HEK293T (cell line): Measurements from ENCODE around the gene CRIM1.

ENCODE experiments used
- CTCF ChIA-PET: fragments of 350-600 bp; formaldehyde crosslinking; extraction: SDS; loops from one replicate; lab custom pipeline; 2021; ENCODE audit warnings: antibody characterized with exemption, inconsistent platforms; lab: Yijun Ruan, JAX
- POLR2A ChIA-PET: fragments of 350-600 bp; formaldehyde crosslinking; extraction: SDS; loops from one replicate; lab custom pipeline; 2020; ENCODE audit warnings: antibody characterized with exemption, inconsistent platforms; lab: Yijun Ruan, JAX
- DNase-seq: peaks from one replicate; pipeline ENCODE4 v3.0.0; 2012; ENCODE audit warnings: mixed read lengths; ENCODE audit errors: extremely low spot score
- ARNT ChIP-seq: fragments of 450-650 bp; IDR thresholded peaks from 2 replicates; pipeline ENCODE4 v1.6.1; 2017; ENCODE audit warnings: mild to moderate bottlenecking
- BHLHE40 ChIP-seq: fragments of 450-650 bp; IDR thresholded peaks from 2 replicates; pipeline ENCODE4 v1.6.1; 2016; ENCODE audit warnings: mild to moderate bottlenecking, moderate library complexity, borderline replicate concordance
- CTBP1 ChIP-seq: fragments of 450-650 bp; IDR thresholded peaks from 2 replicates; pipeline ENCODE4 v1.6.1; 2016; ENCODE audit warnings: borderline replicate concordance
- ELF4 ChIP-seq: fragments of 450-650 bp; IDR thresholded peaks from 2 replicates; pipeline ENCODE4 v1.6.1; 2017; ENCODE audit warnings: antibody characterized with exemption
- FOXA1 ChIP-seq: fragments of 450-650 bp; IDR thresholded peaks from 2 replicates; pipeline ENCODE4 v1.6.1; 2016; ENCODE audit warnings: mild to moderate bottlenecking
- FOXK2 ChIP-seq: fragments of 450-650 bp; IDR thresholded peaks from 2 replicates; pipeline ENCODE4 v1.6.1; 2016; ENCODE audit warnings: mild to moderate bottlenecking
- FOXM1 ChIP-seq: fragments of 450-650 bp; IDR thresholded peaks from 2 replicates; pipeline ENCODE4 v1.6.1; 2017; ENCODE audit warnings: mild to moderate bottlenecking, borderline replicate concordance
- HDGF ChIP-seq: fragments of 450-650 bp; IDR thresholded peaks from 2 replicates; pipeline ENCODE4 v1.6.1; 2017; ENCODE audit warnings: antibody characterized with exemption, borderline replicate concordance
- L3MBTL2 ChIP-seq: fragments of 450-650 bp; conservative IDR thresholded peaks from 2 replicates; pipeline ENCODE4 v1.6.1; 2016; ENCODE audit warnings: mild to moderate bottlenecking
- LEF1 ChIP-seq: fragments of 450-650 bp; IDR thresholded peaks from 2 replicates; pipeline ENCODE4 v1.6.1; 2017; ENCODE audit warnings: mild to moderate bottlenecking, borderline replicate concordance
- NFRKB ChIP-seq: fragments of 450-650 bp; IDR thresholded peaks from 2 replicates; pipeline ENCODE4 v1.6.1; 2016; ENCODE audit warnings: mild to moderate bottlenecking, moderate library complexity
- SP1 ChIP-seq: fragments of 450-650 bp; IDR thresholded peaks from 2 replicates; pipeline ENCODE4 v1.6.1; 2017
- SUZ12 ChIP-seq: fragments of 450-650 bp; IDR thresholded peaks from 2 replicates; pipeline ENCODE4 v1.6.1; 2016; ENCODE audit warnings: mild to moderate bottlenecking
- TARDBP ChIP-seq: fragments of 450-650 bp; IDR thresholded peaks from 2 replicates; pipeline ENCODE4 v1.6.1; 2016
- ZNF384 ChIP-seq: fragments of 450-650 bp; IDR thresholded peaks from 2 replicates; pipeline ENCODE4 v1.6.1; 2016
- TF ChIP-seq, protein P1 (sequence below): fragments of 450-650 bp; IDR thresholded peaks from 2 replicates; pipeline ENCODE4 v1.6.1; 2016

The CRIM1 gene

DNA sequence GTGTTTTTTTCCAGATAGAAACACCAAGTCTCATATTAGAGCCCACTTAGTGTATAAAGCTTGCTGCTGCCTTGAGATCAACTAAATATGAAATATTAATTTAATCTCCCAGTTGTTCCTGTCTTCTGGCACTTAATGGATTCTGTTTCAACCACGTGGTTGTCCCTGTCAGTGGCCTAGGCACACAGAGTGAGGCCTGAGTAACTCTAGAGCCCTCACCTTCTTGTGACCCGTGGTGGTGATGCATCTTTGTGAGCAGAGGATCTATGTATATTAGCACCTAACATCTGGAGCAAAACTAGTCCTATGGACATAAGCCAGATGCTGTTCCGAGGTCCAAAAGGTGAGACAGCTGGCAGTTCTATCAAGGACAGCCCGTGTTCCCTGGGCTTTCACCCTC is 167.6 kb downstream of the CRIM1 start:
- TF ChIP-seq FOXA1 (no peak), SP1 (no peak), ARNT (no peak), NFRKB (no peak), BHLHE40 (no peak)
- DNase-seq = no peak
- POLR2A ChIA-PET = no interaction called here
- CTCF ChIA-PET = no interaction called here

DNA sequence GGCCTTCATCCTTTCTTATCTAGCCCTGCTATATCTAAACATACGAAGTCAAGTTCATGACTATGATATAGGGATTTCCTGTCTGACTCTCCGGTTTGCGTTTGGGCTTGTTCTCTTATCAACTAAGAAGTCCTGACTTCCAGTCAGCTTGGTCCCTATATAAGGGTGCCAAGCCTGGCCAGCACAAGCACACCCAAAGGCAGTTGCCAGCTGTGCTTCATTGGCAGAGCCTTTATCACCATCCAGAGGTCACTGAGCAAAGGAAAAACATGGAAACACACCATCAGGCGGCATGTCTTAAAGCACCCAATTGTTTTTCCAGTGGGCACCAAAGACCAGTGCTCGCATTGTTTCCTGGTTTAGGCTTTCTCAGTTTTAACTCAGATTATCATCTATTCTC is 169.7 kb downstream of the CRIM1 start:
- no peak for TF ChIP-seq SUZ12
- TF ChIP-seq ZNF384 = no peak
- TF ChIP-seq ELF4 = no peak
- TF ChIP-seq TARDBP = no peak
- TF ChIP-seq FOXA1 = no peak
- TF ChIP-seq BHLHE40 = no peak
- TF ChIP-seq CTBP1 = no peak
- TF ChIP-seq NFRKB = no peak
- no peak for TF ChIP-seq SP1
- TF ChIP-seq FOXK2 = no peak
- TF ChIP-seq L3MBTL2 = no peak
- TF ChIP-seq FOXM1 = no peak
- TF ChIP-seq HDGF = no peak
- TF ChIP-seq ARNT = no peak
- TF ChIP-seq, protein P1, sequence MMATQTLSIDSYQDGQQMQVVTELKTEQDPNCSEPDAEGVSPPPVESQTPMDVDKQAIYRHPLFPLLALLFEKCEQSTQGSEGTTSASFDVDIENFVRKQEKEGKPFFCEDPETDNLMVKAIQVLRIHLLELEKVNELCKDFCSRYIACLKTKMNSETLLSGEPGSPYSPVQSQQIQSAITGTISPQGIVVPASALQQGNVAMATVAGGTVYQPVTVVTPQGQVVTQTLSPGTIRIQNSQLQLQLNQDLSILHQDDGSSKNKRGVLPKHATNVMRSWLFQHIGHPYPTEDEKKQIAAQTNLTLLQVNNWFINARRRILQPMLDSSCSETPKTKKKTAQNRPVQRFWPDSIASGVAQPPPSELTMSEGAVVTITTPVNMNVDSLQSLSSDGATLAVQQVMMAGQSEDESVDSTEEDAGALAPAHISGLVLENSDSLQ = no peak
- CTCF ChIA-PET = interaction anchor here (0.6 kb wide), 1 partner anchor 10 kb away, joined by 3 read pairs; no protein-coding TSS in a partner anchor
- DNase-seq = no peak
- POLR2A ChIA-PET = no interaction called here

DNA sequence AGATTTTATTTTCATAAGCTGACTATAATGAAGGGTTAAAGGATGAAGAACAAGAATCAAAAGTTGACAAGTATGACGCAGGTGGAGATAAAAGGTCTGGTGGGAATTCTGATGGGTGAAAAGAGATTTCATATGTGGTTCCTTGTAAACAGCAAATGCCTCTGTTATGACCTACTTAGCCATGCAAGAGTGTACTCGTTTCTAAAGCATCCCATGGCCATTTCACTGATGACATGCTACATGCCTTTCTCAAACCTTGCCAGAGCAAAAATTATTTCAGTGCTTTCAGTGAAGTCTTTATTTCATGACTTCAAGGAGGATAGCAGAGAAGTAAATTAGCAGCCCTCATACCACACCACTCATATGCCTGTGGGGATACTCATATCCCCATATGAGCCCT is 170.6 kb downstream of the CRIM1 start:
- no peak for DNase-seq

DNA sequence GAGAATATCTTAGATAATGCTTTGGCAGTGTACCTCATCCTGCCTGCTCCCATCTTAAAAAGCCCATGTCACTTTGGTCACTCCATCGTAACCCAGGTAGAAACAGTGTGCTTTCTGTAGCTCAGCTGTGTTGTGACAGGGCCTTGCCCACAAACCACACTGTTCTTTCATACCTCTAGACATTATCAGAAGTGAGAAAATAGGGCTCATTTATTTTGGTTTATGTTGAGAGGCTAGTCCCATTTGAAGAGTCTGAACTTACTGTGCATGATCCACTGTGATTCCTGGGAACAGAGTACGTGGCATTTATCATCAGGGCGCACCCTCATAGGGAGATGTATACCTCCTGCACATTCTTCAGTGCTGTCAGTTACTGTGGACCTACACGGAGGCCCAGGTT is 172.7 kb downstream of the CRIM1 start:
- TF ChIP-seq ELF4 = no peak
- no peak for TF ChIP-seq L3MBTL2
- TF ChIP-seq TARDBP = no peak
- TF ChIP-seq SP1 = no peak
- TF ChIP-seq FOXA1 = no peak
- no peak for TF ChIP-seq FOXM1
- TF ChIP-seq SUZ12 = no peak
- TF ChIP-seq ZNF384 = no peak
- no peak for TF ChIP-seq CTBP1
- no peak for TF ChIP-seq LEF1
- no peak for TF ChIP-seq ARNT
- TF ChIP-seq, protein P1 = no peak
- no peak for TF ChIP-seq FOXK2
- TF ChIP-seq BHLHE40 = no peak
- TF ChIP-seq HDGF = no peak
- TF ChIP-seq NFRKB = no peak
- ChIA-PET POLR2A (no interaction called here), CTCF (interaction anchor here (0.6 to 1.4 kb wide), 2 partner anchors 13 to 175 kb away, joined by 3 to 6 read pairs; no protein-coding TSS in a partner anchor)
- no peak for DNase-seq

More for the DNA sequence above, 170.6 kb downstream of the CRIM1 start:
- TF ChIP-seq TARDBP = no peak
- TF ChIP-seq HDGF = no peak
- no peak for TF ChIP-seq BHLHE40
- TF ChIP-seq L3MBTL2 = no peak
- TF ChIP-seq ARNT = no peak
- no peak for TF ChIP-seq CTBP1
- TF ChIP-seq FOXK2 = no peak
- TF ChIP-seq FOXA1 = no peak
- TF ChIP-seq NFRKB = no peak
- no peak for TF ChIP-seq LEF1
- TF ChIP-seq SP1 = no peak
- TF ChIP-seq, protein P1 = no peak
- TF ChIP-seq FOXM1 = no peak
- no peak for TF ChIP-seq ZNF384
- ChIA-PET CTCF (no interaction called here), POLR2A (no interaction called here)

DNA sequence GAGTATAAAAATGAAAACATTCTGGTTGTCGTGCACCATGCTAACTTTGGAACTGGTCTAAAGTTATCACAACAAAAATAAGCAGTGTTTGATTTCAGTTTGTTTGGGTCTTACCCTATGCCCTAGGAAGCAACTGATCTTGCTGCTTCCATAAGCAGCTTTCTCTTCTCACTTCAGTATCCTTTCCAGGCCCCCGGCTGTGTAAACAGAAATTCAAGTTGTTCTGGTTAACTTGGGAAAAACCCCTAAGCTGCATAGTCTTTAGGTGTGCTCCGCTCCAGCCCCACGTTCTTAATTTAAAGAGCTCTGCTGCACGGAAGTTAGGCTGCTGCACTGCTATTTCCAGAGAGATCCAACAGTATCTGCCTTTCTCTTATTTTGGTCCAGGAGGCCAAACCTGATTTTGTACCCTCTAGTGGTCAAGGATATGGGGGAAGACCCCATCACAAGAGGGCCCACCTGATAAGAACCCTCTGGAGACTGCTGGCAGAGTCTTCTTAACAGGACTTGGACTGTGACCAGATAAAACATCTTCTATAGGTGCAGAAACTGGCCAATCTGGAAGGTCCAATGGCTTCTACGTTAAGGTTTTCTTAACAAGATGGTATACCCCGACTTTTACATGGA is 173.3 kb downstream of the CRIM1 start:
- ChIA-PET POLR2A (no interaction called here), CTCF (interaction anchor here (0.6 kb wide), 2 partner anchors 13 to 543 kb away, joined by 3 read pairs; no protein-coding TSS in a partner anchor)
- DNase-seq = no peak
- TF ChIP-seq FOXM1 = no peak
- no peak for TF ChIP-seq ELF4
- no peak for TF ChIP-seq HDGF
- TF ChIP-seq BHLHE40 = no peak
- TF ChIP-seq ARNT = no peak
- TF ChIP-seq FOXK2 = no peak
- TF ChIP-seq L3MBTL2 = no peak
- TF ChIP-seq, protein P1 = no peak
- no peak for TF ChIP-seq FOXA1
- TF ChIP-seq CTBP1 = no peak
- TF ChIP-seq SUZ12 = no peak
- no peak for TF ChIP-seq SP1
- TF ChIP-seq LEF1 = no peak
